Cerebellar cortex (tissue), 1 donor: ENCODE measurements around the gene ST7L.

ENCODE experiments used
- DNase-seq: peaks from one replicate; pipeline ENCODE4 v3.0.0-alpha.2; 2015; ENCODE audit warnings: low spot score

ST7L gene

GRCh38 chr1:112515311-112516009 is 103.5 kb downstream of the ST7L start:
- DNase-seq, result no peak

DNA sequence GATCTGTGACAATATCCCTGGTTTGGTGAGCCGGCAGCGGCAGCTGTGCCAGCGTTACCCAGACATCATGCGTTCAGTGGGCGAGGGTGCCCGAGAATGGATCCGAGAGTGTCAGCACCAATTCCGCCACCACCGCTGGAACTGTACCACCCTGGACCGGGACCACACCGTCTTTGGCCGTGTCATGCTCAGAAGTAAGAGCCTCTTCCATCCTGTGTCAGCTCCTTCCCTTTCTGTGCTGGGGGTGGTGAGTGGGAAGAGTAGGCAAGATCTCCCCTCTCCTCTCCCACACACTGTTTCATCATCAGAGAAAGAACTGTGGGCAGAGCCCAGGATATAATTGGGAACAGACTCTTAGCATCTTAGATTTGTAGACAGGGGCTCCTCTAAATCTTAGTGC is 104.0 kb downstream of the ST7L start:
- DNase-seq, result no peak

DNA sequence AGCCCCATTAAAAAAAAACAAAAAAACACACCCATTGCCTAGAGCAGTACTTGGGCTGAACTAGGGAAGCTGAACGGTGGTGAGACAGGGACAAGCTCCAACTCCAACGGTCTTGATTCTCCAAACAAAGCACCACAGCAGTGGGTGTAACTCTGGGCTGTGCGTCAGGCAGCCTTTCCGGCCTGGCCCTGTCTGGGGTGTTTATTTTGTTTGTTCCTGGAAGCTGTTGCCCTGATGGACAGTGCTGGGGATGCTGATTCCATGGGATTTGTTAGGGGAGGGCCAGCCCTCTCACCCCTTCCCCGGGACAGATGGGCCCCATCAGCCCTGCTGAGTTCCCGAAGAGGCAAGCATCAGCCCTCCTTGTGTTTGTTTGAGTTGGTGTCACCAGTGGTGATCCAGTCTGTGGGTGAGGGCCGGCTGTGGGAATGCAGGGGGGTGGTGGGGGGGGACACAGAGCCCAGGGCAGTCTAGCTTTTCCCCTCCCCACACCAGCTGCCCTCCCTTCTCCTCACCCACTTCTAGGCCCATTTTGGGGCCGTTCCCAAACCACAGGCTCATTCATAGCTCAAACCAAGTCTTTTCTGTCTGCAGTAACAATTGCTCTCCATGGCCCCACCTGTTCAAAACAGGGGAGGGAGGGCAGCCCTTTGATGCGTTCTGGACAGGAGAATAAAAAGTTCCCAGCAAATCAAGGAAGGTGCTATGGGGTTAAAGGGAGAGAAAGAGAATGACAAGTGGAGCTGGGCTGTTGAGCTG is 105.7 kb downstream of the ST7L start:
- DNase-seq, result no peak

DNA sequence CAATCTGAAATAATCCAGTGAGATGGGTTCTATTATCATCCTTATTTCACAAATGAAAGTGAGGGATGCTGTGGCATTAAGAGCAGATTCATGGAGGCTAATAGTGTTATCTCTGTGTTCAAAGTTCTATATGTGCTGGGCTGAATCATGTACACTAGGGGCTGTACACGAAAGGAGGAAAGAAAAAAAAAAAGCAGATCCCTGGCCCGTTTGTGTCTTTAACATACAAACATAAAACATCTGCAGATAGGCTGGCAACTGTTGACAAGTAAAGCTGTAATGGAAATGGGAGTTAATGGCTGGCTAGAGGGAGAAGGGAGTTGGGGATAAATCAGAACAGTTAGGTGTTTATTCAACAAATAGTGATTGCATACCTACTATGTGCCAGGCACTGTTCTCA is 107.0 kb downstream of the ST7L start:
- DNase-seq, result no peak

GRCh38 chr1:112510340-112510739 is 108.6 kb downstream of the ST7L start:
- DNase-seq, result no peak

DNA sequence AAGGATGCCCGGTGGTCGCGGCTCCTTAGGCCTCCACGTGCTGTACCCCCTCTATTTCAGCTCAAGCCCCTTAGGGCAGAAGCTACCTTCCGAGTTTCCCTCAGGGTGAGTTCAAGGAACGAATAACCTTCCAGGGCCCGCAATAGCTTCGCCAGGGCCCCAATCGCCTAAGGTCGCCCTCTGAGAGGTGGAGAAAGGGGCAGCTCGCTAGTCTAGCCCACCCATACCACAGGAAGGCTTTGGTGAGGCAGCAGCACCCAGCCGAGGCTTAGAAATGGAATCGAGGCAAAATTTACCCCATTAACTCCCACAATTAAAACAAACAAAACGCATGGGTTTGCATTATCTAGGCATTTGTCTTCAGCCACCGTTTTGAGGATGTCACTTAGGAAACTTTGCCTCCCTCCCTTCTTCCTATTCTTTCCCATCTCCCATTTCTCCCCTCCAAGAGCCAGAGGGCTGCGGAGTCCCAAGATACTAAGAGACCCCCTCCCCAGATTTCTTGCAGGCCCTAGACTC is 109.2 kb downstream of the ST7L start:
- DNase-seq, result no peak

- DNase-seq, result no peak
These were observed 109.8 kb downstream of the ST7L start for GRCh38 chr1:112509005-112509659.

DNA sequence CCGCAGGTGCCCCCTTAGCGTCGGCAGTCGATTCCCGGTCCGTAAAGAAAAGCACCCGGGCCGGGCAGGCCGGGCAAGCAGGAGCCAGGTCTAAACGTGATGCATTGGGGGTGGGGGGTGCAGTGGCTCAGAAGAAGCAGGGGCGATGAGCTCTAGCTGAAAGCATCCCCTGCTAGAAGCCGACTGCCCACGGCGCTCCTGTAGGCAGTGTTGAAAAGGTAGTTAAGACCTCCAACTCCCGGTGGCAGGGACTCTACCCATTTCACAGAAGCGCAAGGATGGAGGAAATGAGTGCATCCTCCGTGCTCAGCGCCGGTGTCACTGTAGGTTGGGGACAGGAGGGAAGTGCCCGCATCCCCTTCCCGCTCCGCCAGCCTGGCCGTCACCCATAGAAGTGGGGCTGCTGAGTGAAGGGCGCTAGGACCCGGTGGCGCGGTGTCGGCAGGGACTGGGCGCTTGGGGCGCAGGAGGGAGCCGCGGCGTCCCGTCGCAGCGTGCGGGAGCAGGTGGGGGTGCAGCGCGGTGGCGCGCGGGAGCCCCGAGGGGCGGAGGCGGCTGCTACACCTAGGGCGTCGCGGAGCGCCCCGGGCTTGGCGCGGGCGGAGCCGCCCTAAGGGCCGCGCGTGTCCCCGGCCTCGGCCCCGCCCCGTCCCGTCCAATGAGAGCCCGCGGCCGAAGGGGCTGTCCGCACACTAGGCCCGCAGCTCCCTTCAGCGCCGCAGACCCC is 110.5 kb downstream of the ST7L start, which contains the start of gene WNT2B:
Gene WNT2B (plus strand): TSS at position 688 of the 727 bp plus-strand sequence. CDS start 298 bp downstream, outside the sequence.
- DNase-seq, result no peak

GRCh38 chr1:112507921-112508277 is 111.0 kb downstream of the ST7L start:
- no peak for DNase-seq

DNA sequence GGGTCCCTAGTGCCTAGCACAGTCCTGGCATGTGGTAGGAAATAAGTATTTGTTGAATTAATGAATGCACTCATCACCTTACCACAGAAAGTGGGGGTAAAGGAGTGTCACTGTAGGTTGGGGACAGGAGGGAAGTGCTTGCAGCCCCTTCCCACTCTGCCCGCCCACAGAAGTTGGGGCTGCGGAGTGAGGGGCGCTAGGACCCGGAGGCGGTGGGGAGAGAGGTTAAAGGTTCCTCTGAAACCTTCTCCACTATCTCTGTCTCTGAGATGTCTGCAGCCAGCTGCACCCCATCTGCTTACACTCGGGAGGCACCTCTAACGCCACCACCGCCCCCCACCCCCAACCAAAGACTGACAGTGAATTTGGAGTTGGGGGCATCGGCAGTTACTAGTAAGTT is 111.6 kb downstream of the ST7L start:
- DNase-seq, result no peak

GRCh38 chr1:112506731-112507130 is 112.2 kb downstream of the ST7L start:
- no peak for DNase-seq

DNA sequence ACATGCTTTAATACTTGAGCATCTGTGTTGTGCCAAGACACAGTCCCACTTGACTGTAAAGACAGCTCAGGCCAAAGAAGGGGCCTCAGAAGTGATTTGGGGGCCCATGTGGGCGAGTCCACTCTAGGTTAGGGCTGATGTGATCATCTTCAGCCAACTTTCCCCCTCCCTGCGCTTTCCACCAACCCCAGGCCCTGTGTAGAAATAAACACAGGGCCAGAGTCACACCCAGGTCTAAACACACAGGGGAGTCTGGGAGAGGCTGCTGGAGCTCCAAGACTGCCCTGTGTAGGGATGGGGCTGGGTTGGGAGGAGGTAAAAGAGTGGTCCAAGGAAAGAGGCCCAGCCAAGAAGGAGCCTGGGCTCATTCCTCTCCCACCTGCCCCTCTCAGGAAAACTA is 112.6 kb downstream of the ST7L start:
- no peak for DNase-seq

DNA sequence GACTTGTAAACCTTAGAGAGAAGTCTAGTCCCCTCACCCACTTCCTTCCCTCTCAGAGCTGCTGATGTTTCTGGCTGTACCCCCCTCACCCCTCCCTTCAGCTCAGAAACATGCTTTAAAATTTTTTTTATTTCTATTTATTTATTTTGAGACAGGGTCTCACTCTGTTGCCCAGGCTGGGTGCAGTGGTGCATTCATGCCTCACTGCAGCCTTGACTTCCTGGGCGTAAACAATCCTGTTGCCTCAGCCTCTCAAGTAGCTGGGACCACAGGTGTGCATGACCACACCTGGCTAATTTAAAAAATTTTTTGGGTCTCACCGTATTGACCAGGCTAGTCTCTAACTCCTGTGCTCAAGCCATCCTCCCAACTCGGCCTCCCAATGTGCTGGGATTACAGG is 113.1 kb downstream of the ST7L start:
- no peak for DNase-seq

DNA sequence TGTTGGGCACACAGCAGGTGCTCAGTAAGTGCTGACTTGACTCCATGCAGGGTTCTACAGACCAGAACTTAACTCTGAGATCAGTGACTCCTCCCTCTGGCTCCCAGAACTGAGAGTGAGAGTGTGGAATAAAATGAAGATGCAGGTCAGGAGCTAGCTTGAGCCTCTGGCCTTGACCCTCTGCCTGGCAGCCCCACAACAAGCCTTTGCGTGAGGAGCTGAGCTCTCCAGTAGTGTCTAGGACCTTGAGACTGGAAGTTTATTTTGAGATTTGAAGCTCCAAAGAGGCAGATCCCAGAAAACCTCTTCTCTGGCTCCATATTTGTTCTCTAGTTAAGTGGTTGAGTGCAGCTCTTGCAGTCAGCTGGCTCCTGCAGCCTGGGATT is 113.5 kb downstream of the ST7L start:
- no peak for DNase-seq

GRCh38 chr1:112504661-112505399 is 114.1 kb downstream of the ST7L start:
- DNase-seq, result no peak

- no peak for DNase-seq
These were observed 114.8 kb downstream of the ST7L start for GRCh38 chr1:112504001-112504660.

- peak; percentile 73 for DNase-seq
These were observed 116.1 kb downstream of the ST7L start for GRCh38 chr1:112502826-112503225.

- DNase-seq, result peak; percentile 73
These were observed 116.9 kb downstream of the ST7L start for GRCh38 chr1:112501810-112502641.

- DNase-seq, result no peak
These were observed 122.7 kb downstream of the ST7L start for GRCh38 chr1:112496290-112496689.

GRCh38 chr1:112493351-112493750 is 125.6 kb downstream of the ST7L start:
- DNase-seq, result no peak
